HG02938 (cell line): ENCODE data around the gene CHD9NB.
"Not testable (repeated sequence)": the region's sequence is repeated elsewhere in the genome, so short reads cannot be mapped to it uniquely, and the experiment has no call there.

Experiments used
- ATAC-seq: cut with Tn5 transposase; IDR thresholded peaks from one replicate; pipeline ENCODE4 v1.9.1; 2021; ENCODE audit warnings: mild to moderate bottlenecking, moderate library complexity; ENCODE audit not compliant: unreplicated experiment

The CHD9NB gene

GRCh38 chr16:53058441-53058840, 5.7 kb upstream of the CHD9NB start:
- no peak for ATAC-seq

- no peak for ATAC-seq
Measured at GRCh38 chr16:53057658-53058057, 5.0 kb upstream of the CHD9NB start.

- ATAC-seq: no peak
Measured at GRCh38 chr16:53056392-53056881, 3.7 kb upstream of the CHD9NB start.

- ATAC-seq: no peak
Measured at GRCh38 chr16:53055541-53056391, 3.1 kb upstream of the CHD9NB start.

GRCh38 chr16:53054670-53055485, 2.2 kb upstream of the CHD9NB start, which contains the start of gene CHD9:
Gene CHD9, plus strand, starts transcription at chr16:53054991. Its CDS starts 101,099 bp downstream, at chr16:53156090.
- peak; percentile 74 for ATAC-seq

GRCh38 chr16:53053967-53054669, 1.4 kb upstream of the CHD9NB start:
- ATAC-seq: peak; percentile 48

GRCh38 chr16:53051255-53051654, 1.4 kb downstream of the CHD9NB start:
- ATAC-seq: not testable (repeated sequence)

GRCh38 chr16:53048139-53048915, 4.4 kb downstream of the CHD9NB start:
- ATAC-seq: no peak

- not testable (repeated sequence) for ATAC-seq
Measured at GRCh38 chr16:53047515-53047914, 5.2 kb downstream of the CHD9NB start.

- no peak for ATAC-seq
Measured at GRCh38 chr16:53045341-53046220, 7.1 kb downstream of the CHD9NB start.

- no peak for ATAC-seq
Measured at GRCh38 chr16:53043986-53044601, 8.6 kb downstream of the CHD9NB start.

- ATAC-seq: no peak
Measured at GRCh38 chr16:53043428-53043831, 9.3 kb downstream of the CHD9NB start.

GRCh38 chr16:53042235-53042701, 10.4 kb downstream of the CHD9NB start:
- ATAC-seq: no peak

GRCh38 chr16:53041320-53042051, 11.2 kb downstream of the CHD9NB start:
- ATAC-seq: no peak

GRCh38 chr16:53040788-53041187, 11.9 kb downstream of the CHD9NB start:
- ATAC-seq: no peak

- not testable (repeated sequence) for ATAC-seq
Measured at GRCh38 chr16:53036711-53037110, 16.0 kb downstream of the CHD9NB start.

- no peak for ATAC-seq
Measured at GRCh38 chr16:53036066-53036465, 16.6 kb downstream of the CHD9NB start.
